Loucy (cell line): ENCODE results near the gene NOX4.
"Not testable (repeated sequence)": the region's sequence is repeated elsewhere in the genome, so short reads cannot be mapped to it uniquely, and the experiment has no call there.

Experiments used
- CTCF ChIP-seq: fragments of 200-600 bp; sonication (generic); conservative IDR thresholded peaks from 2 replicates; pipeline ENCODE4 v1.5.1; 2014; ENCODE audit warnings: mild to moderate bottlenecking, antibody characterized with exemption, low read length
- EZH2phosphoT487 ChIP-seq: fragments of 200-600 bp; IDR thresholded peaks from 2 replicates; pipeline ENCODE4 v1.6.1; 2018; ENCODE audit warnings: antibody characterized with exemption, mild to moderate bottlenecking, moderate library complexity, borderline replicate concordance

- TF ChIP-seq CTCF, EZH2phosphoT487: not testable (repeated sequence)
These were observed 99.5 kb downstream of the NOX4 start for GRCh38 chr11:89391654-89392053.
